ENCODE results near the gene LAMC1. TPM values are rescaled to one million over a fixed set of nuclear protein-coding genes. Genes with fewer than 3 reads are reported as not detected.

LAMC1 gene
- total RNA-seq, 2 experiments from 2014 or later = not detected

DNA sequence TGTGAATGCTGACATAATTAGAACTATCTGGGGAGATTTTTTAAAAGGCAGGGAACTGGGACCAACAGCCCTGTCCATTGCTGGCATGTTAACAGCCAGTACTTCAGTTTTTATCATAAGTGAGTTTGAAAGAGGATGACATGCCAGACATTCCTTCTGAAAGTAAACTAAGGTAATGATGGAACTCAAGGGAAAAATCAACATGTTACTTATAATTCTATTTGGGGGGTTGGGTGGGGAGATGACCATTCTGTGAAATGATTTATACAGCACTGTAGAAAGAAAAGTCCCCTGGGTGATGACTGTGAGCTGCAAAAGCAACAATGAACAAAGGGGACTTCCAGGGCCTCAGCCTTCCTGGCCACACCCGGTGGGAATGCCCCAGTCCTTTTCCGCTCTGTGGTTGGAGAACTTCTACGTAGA is 157.4 kb downstream of the LAMC1 start:
- H3K4me3 ChIP-seq (ENCODE audit: low read length) = no peak overlapping the region
- peak in 2 of 14 experiments; percentile 3 to 15 for DNase-seq
- H3K36me3 Mint-ChIP-seq (ENCODE audit: low read depth) = no peaks in the 10 kb centered on the region
- peaks cover under 1 to 9% of the 10 kb centered on the region in 2 experiments for H3K27me3 ChIP-seq (ENCODE audit: control insufficient read depth in 1 of 2, insufficient read depth in 2 of 2, low read length in 2 of 2)
- CTCF ChIA-PET = no interaction called here
- H3K9me3 ChIP-seq (ENCODE audit: control insufficient read depth in 1 of 2, insufficient read depth in 1 of 2, low read length in 2 of 2) = peaks cover 0 to 1% of the 10 kb centered on the region in 2 experiments
- peaks cover 19% of the 10 kb centered on the region for H3K27me3 Mint-ChIP-seq
- H3K4me1 Mint-ChIP-seq (ENCODE audit: low read depth) = peaks cover 10% of the 10 kb centered on the region
- H3K9me3 Mint-ChIP-seq = no peaks in the 10 kb centered on the region
- H3K4me3 Mint-ChIP-seq = no peak overlapping the region
- H3K4me1 ChIP-seq (ENCODE audit: insufficient read depth, low read length) = peaks cover 3% of the 10 kb centered on the region
- no peak overlapping the region for H3K27ac ChIP-seq (ENCODE audit: low read depth in 1 of 2, low read length in 2 of 2)
- POLR2A ChIA-PET = no interaction called here
- peak; percentile 29 for ATAC-seq (ENCODE audit: poor library complexity)
- TF ChIP-seq, protein P1, sequence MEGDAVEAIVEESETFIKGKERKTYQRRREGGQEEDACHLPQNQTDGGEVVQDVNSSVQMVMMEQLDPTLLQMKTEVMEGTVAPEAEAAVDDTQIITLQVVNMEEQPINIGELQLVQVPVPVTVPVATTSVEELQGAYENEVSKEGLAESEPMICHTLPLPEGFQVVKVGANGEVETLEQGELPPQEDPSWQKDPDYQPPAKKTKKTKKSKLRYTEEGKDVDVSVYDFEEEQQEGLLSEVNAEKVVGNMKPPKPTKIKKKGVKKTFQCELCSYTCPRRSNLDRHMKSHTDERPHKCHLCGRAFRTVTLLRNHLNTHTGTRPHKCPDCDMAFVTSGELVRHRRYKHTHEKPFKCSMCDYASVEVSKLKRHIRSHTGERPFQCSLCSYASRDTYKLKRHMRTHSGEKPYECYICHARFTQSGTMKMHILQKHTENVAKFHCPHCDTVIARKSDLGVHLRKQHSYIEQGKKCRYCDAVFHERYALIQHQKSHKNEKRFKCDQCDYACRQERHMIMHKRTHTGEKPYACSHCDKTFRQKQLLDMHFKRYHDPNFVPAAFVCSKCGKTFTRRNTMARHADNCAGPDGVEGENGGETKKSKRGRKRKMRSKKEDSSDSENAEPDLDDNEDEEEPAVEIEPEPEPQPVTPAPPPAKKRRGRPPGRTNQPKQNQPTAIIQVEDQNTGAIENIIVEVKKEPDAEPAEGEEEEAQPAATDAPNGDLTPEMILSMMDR (IDR thresholded peaks at IDR 0.05) = no peak
- H3K36me3 ChIP-seq (ENCODE audit: insufficient read depth, low read length) = no peaks in the 10 kb centered on the region
- intact Hi-C loops (cut with DNase I, micrococcal nuclease) = no loop called here
- no peak overlapping the region for H3K27ac Mint-ChIP-seq

DNA sequence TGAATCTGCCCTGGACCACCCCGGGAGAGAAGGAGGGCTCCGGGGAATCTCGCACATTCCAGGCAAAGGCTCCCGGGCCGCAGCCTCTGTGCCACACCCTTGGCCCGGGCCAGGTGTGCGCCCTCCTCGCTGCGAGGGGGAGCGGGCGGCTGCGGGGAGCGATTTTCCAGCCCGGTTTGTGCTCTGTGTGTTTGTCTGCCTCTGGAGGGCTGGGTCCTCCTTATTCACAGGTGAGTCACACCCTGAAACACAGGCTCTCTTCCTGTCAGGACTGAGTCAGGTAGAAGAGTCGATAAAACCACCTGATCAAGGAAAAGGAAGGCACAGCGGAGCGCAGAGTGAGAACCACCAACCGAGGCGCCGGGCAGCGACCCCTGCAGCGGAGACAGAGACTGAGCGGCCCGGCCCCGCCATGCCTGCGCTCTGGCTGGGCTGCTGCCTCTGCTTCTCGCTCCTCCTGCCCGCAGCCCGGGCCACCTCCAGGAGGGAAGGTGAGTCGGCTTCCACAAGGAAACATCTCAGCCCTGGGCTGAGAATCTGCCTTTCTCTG is 162.8 kb downstream of the LAMC1 start, which contains the start of gene LAMC2:
Gene LAMC2 (plus strand): TSS at position 324 of the 550 bp plus-strand sequence. CDS start 89 bp downstream, at position 413.
- ATAC-seq (ENCODE audit: poor library complexity) (peak; percentile 32), DNase-seq (peak in 2 of 14 experiments; percentile 2 to 5)
- Mint-ChIP-seq H3K4me1 (ENCODE audit: low read depth) (peaks cover 1% of the 10 kb centered on the region), H3K27ac (no peak within 1 kb of the TSS), H3K36me3 (ENCODE audit: low read depth) (no peaks in the 10 kb centered on the region), H3K4me3 (no peak within 1 kb of the TSS), H3K9me3 (no peaks in the 10 kb centered on the region), H3K27me3 (peaks cover 52% of the 10 kb centered on the region)
- Histone ChIP-seq H3K27me3 (ENCODE audit: control insufficient read depth in 1 of 2, insufficient read depth in 2 of 2, low read length in 2 of 2) (peaks cover 14 to 30% of the 10 kb centered on the region in 2 experiments), H3K4me1 (ENCODE audit: insufficient read depth, low read length) (peaks cover 5% of the 10 kb centered on the region), H3K9me3 (ENCODE audit: control insufficient read depth in 1 of 2, insufficient read depth in 1 of 2, low read length in 2 of 2) (peaks cover 0 to 9% of the 10 kb centered on the region in 2 experiments), H3K4me3 (ENCODE audit: low read length) (peak within 1 kb of the TSS; percentile 16), H3K27ac (ENCODE audit: low read depth in 1 of 2, low read length in 2 of 2) (no peak within 1 kb of the TSS), H3K36me3 (ENCODE audit: insufficient read depth, low read length) (no peaks in the 10 kb centered on the region)
- CTCF ChIA-PET = no interaction called here
- POLR2A ChIA-PET = no interaction called here
- intact Hi-C loops (cut with DNase I, micrococcal nuclease) = no loop called here
- TF ChIP-seq, protein P1 (IDR thresholded peaks at IDR 0.05) = no peak

DNA sequence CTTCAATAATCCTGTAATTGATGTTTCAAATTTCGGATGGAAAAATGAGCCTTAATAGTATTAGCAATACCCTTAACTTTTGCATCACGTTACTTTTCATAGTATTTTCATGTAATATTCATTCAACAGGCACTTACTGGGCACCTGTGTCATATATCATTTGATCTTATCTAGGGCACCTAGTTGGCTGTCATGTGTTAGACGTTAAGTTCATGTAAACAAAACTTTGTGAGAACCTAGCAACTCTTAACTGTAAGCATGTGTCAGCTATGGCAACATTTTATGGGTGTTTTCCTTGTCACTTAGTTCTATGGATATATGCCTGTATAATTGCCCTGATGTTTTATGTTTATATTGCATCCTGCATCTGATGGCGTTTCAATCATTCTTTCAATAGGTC is 163.6 kb downstream of the LAMC1 start:
- H3K4me1 Mint-ChIP-seq (ENCODE audit: low read depth) = no peaks in the 10 kb centered on the region
- H3K4me3 Mint-ChIP-seq = no peak overlapping the region
- peaks cover 0 to 9% of the 10 kb centered on the region in 2 experiments for H3K9me3 ChIP-seq (ENCODE audit: control insufficient read depth in 1 of 2, insufficient read depth in 1 of 2, low read length in 2 of 2)
- no peaks in the 10 kb centered on the region for H3K9me3 Mint-ChIP-seq
- intact Hi-C loops (cut with DNase I, micrococcal nuclease) = no loop called here
- TF ChIP-seq, protein P1 (IDR thresholded peaks at IDR 0.05) = no peak
- DNase-seq = no peak
- CTCF ChIA-PET = no interaction called here
- POLR2A ChIA-PET = no interaction called here
- no peak for ATAC-seq (ENCODE audit: poor library complexity)
- H3K27me3 ChIP-seq (ENCODE audit: control insufficient read depth in 1 of 2, insufficient read depth in 2 of 2, low read length in 2 of 2) = peaks cover 14 to 30% of the 10 kb centered on the region in 2 experiments
- no peaks in the 10 kb centered on the region for H3K36me3 Mint-ChIP-seq (ENCODE audit: low read depth)
- H3K36me3 ChIP-seq (ENCODE audit: insufficient read depth, low read length) = no peaks in the 10 kb centered on the region
- no peak overlapping the region for H3K4me3 ChIP-seq (ENCODE audit: low read length)
- H3K4me1 ChIP-seq (ENCODE audit: insufficient read depth, low read length) = peaks cover 5% of the 10 kb centered on the region
- H3K27ac ChIP-seq (ENCODE audit: low read depth in 1 of 2, low read length in 2 of 2) = no peak overlapping the region
- H3K27me3 Mint-ChIP-seq = peaks cover 52% of the 10 kb centered on the region
- no peak overlapping the region for H3K27ac Mint-ChIP-seq

All from CD4-positive, alpha-beta T cell (primary cell).